K562 (cell line): ENCODE results near the gene EEF1AKMT1. TPM values are rescaled to one million over a fixed set of nuclear protein-coding genes. Genes with fewer than 3 reads are reported as not detected.

Experiments used
- PYGO2 ChIP-seq: fragments of 450-650 bp; IDR thresholded peaks from 2 replicates; pipeline ENCODE4 v1.6.1; 2016; ENCODE audit warnings: mild to moderate bottlenecking, missing genetic modification characterization, moderate library complexity, missing compliant biosample characterization
- SIN3A ChIP-seq, 2 experiments: fragments of 150-350 bp in 1 of 2; IDR thresholded peaks; 2 replicates each; pipeline ENCODE4 v1.6.1; 2011 to 2016; ENCODE audit warnings: borderline replicate concordance in 2 of 2, low read depth in 2 of 2, low read length in 2 of 2, mild to moderate bottlenecking in 2 of 2, moderate library complexity in 2 of 2; ENCODE audit not compliant: control insufficient read depth in 1 of 2
- TCFL5 ChIP-seq: fragments of 250-450 bp; sonication (Bioruptor Pico); conservative IDR thresholded peaks from 2 replicates; pipeline ENCODE4 v1.6.1; 2021; ENCODE audit warnings: mild to moderate bottlenecking, moderate library complexity, matching md5 sums
- WHSC1 ChIP-seq: IDR thresholded peaks from one replicate; pipeline ENCODE4 v1.6.1; 2012; ENCODE audit warnings: low read length, control low read depth, inconsistent platforms
- ZNF347 ChIP-seq: fragments of 450-650 bp; formaldehyde crosslinking; IDR thresholded peaks from 2 replicates; pipeline ENCODE4 v1.4.0; 2020; ENCODE audit warnings: low read depth, mild to moderate bottlenecking, moderate library complexity
- polyA plus RNA-seq, 8 experiments: library from polyadenylated mRNA; depleted of rRNA in 4 of 8; stranded (reverse) in 5 of 8; unstranded in 3 of 8; fragments of >200 nt; fragmentation: Nextera tagmentation in 2 of 8; fragmentation: Illumina TruSeq in 1 of 8; extraction: Ambion mirVana in 2 of 8; extraction: Trizol in 1 of 8; gene quantifications; 2 replicates each; pipeline versions ENCODE4 v1.2.1 to v1.2.3, GENCODE V29; 2011 to 2014; ENCODE audit warnings: inconsistent platforms in 1 of 8, missing spikeins in 1 of 8
- total RNA-seq, 7 experiments: library from RNA; depleted of rRNA in 6 of 7; stranded (reverse); fragments of >200 nt in 6 of 7; fragmentation: Illumina TruSeq in 2 of 7; extraction: Trizol in 2 of 7; gene quantifications; 2 replicates each; pipeline versions ENCODE4 v1.2.1 to v1.2.3, GENCODE V29; 2011 to 2021; ENCODE audit warnings: low replicate concordance in 1 of 7
- TF ChIP-seq, protein P1 (sequence below): fragments of 250-450 bp; sonication (Bioruptor Pico); IDR thresholded peaks from 2 replicates; pipeline ENCODE4 v1.8.0; 2021; ENCODE audit warnings: moderate library complexity, mild to moderate bottlenecking, inconsistent platforms
- TF ChIP-seq, protein P2 (sequence below): sonication (generic); formaldehyde crosslinking; IDR thresholded peaks from 2 replicates; pipeline ENCODE4 v1.4.0; 2020; ENCODE audit warnings: mild to moderate bottlenecking, missing genetic modification reagents

The EEF1AKMT1 gene
- total and polyA plus RNA-seq, 9 of the 15 experiments (the other 6 are each of a cell fraction or from before 2014, with no cell fraction given): 5.3 to 36.3 (median 7.9) TPM

DNA sequence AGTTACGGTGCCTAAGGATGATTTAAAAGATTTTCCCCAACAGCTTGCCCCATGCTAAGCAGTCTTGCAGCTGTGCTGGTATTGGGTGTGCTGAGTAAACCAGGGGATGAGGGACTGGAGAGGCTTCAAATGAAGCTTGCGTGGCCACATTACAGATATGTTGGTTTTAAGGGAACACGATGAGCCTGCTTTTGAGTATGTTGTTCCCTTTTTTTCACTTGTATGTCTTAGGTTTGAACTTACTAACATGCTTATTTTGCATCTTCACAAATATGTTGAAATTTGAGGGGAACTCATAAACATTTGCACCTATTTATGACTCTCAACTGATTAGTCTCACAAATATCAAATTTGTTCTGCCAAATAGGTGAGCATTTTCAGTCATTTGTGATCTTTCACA, 72.3 kb downstream of the EEF1AKMT1 start (continued):
- TF ChIP-seq, protein P1, sequence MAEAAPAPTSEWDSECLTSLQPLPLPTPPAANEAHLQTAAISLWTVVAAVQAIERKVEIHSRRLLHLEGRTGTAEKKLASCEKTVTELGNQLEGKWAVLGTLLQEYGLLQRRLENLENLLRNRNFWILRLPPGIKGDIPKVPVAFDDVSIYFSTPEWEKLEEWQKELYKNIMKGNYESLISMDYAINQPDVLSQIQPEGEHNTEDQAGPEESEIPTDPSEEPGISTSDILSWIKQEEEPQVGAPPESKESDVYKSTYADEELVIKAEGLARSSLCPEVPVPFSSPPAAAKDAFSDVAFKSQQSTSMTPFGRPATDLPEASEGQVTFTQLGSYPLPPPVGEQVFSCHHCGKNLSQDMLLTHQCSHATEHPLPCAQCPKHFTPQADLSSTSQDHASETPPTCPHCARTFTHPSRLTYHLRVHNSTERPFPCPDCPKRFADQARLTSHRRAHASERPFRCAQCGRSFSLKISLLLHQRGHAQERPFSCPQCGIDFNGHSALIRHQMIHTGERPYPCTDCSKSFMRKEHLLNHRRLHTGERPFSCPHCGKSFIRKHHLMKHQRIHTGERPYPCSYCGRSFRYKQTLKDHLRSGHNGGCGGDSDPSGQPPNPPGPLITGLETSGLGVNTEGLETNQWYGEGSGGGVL (CRISPR knock-in tag): no peak
- TF ChIP-seq WHSC1 (no peak), TCFL5 (no peak), SIN3A (IDR thresholded peaks at IDR 0.05; ENCODE audit: borderline replicate concordance in 2 of 2, control insufficient read depth in 1 of 2, low read depth in 2 of 2, low read length in 2 of 2) (no peak), PYGO2 (tag) (no peak), ZNF347 (CRISPR knock-in tag) (no peak)
- TF ChIP-seq, protein P2, sequence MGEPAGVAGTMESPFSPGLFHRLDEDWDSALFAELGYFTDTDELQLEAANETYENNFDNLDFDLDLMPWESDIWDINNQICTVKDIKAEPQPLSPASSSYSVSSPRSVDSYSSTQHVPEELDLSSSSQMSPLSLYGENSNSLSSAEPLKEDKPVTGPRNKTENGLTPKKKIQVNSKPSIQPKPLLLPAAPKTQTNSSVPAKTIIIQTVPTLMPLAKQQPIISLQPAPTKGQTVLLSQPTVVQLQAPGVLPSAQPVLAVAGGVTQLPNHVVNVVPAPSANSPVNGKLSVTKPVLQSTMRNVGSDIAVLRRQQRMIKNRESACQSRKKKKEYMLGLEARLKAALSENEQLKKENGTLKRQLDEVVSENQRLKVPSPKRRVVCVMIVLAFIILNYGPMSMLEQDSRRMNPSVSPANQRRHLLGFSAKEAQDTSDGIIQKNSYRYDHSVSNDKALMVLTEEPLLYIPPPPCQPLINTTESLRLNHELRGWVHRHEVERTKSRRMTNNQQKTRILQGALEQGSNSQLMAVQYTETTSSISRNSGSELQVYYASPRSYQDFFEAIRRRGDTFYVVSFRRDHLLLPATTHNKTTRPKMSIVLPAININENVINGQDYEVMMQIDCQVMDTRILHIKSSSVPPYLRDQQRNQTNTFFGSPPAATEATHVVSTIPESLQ (CRISPR knock-in tag): no peak
